ENCODE data around the gene AHCTF1. TPM values are rescaled to one million over a fixed set of nuclear protein-coding genes. Genes with fewer than 3 reads are reported as not detected.

Gene AHCTF1
- total RNA-seq: 10 to 100 TPM; 36.9 to 41.9 TPM
- 28.4 TPM for polyA plus RNA-seq (2013, experiment 1 of 2)
- polyA plus RNA-seq (2013, experiment 2 of 2): 35.5 TPM
- long read RNA-seq, experiment 1, partial matches to known transcripts: 19 of 23 reads
- long read RNA-seq, experiment 1, other reads (novel, unspliced or antisense): 4 of 23 reads
- long read RNA-seq, experiment 2, full-length matches to known transcripts: 17 of 47 reads
- long read RNA-seq, experiment 2, partial matches to known transcripts: 20 of 47 reads
- long read RNA-seq, experiment 2, other reads (novel, unspliced or antisense): 10 of 47 reads
- long read RNA-seq, experiment 3, partial matches to known transcripts: 14 of 16 reads
- long read RNA-seq, experiment 3, other reads (novel, unspliced or antisense): 2 of 16 reads
- long read RNA-seq, experiment 4, partial matches to known transcripts: 3 of 3 reads
- long read RNA-seq, experiment 4, other reads (novel, unspliced or antisense): 0 of 3 reads

GRCh38 chr1:246931549-246932365 lies at the start of gene AHCTF1:
Gene AHCTF1 (minus strand): TSS chr1:246931948. CDS start chr1:246918370, 13,578 bp downstream.
- no peaks in the 10 kb centered on the region for H3K4me1 ChIP-seq (ENCODE audit: control insufficient read depth, insufficient read depth, low read length)
- TF ChIP-seq CTCF (conservative IDR thresholded peaks at IDR 0.05): no peak
- H3K9me3 ChIP-seq (ENCODE audit: control insufficient read depth, low read length): no peaks in the 10 kb centered on the region
- 0 to 1% methylated on average over 25 to 90 of the region's 90 CpGs for WGBS, 2 experiments (ENCODE audit: insufficient coverage in 1 of 2, insufficient read length in 1 of 2)
- Mint-ChIP-seq H3K27me3 (ENCODE audit: insufficient read depth) (no peaks in the 10 kb centered on the region), H3K4me1 (no peaks in the 10 kb centered on the region), H3K27ac (peak within 1 kb of the TSS; percentile 94), H3K9me3 (peaks cover 1% of the 10 kb centered on the region), H3K36me3 (ENCODE audit: low read depth) (peaks cover 23% of the 10 kb centered on the region), H3K4me3 (peak within 1 kb of the TSS; percentile 79)
- peak within 1 kb of the TSS; percentile 95 for H3K27ac ChIP-seq (ENCODE audit: low read depth, low read length)
- H3K4me3 ChIP-seq (ENCODE audit: low read length): peak within 1 kb of the TSS; percentile 88
- H3K36me3 ChIP-seq (ENCODE audit: control insufficient read depth, insufficient read depth, low read length): peaks cover 23% of the 10 kb centered on the region
- DNase-seq: peak; percentile 98
- H3K27me3 ChIP-seq (ENCODE audit: control insufficient read depth, insufficient read depth, low read length, poor library complexity, severe bottlenecking): no peaks in the 10 kb centered on the region
- H3K9ac ChIP-seq (ENCODE audit: extremely low read depth, low read length, poor library complexity, severe bottlenecking): peak within 1 kb of the TSS; percentile 77

- Histone ChIP-seq H3K36me3 (ENCODE audit: control insufficient read depth, insufficient read depth, low read length) (peaks cover 56% of the 10 kb centered on the region), H3K9me3 (ENCODE audit: control insufficient read depth, low read length) (peaks cover 94% of the 10 kb centered on the region), H3K4me1 (ENCODE audit: control insufficient read depth, insufficient read depth, low read length) (no peaks in the 10 kb centered on the region), H3K27me3 (ENCODE audit: control insufficient read depth, insufficient read depth, low read length, poor library complexity, severe bottlenecking) (no peaks in the 10 kb centered on the region), H3K9ac (ENCODE audit: extremely low read depth, low read length, poor library complexity, severe bottlenecking) (no peak overlapping the region), H3K27ac (ENCODE audit: low read depth, low read length) (no peak overlapping the region), H3K4me3 (ENCODE audit: low read length) (no peak overlapping the region)
- no peak for TF ChIP-seq CTCF (conservative IDR thresholded peaks at IDR 0.05)
- H3K4me3 Mint-ChIP-seq: no peak overlapping the region
- H3K27ac Mint-ChIP-seq: no peak overlapping the region
- 97 to 98% methylated on average over 6 of the region's 6 CpGs for WGBS, 2 experiments (ENCODE audit: insufficient coverage in 1 of 2, insufficient read length in 1 of 2)
- peaks cover 75% of the 10 kb centered on the region for H3K36me3 Mint-ChIP-seq (ENCODE audit: low read depth)
- no peak for DNase-seq
- no peaks in the 10 kb centered on the region for H3K27me3 Mint-ChIP-seq (ENCODE audit: insufficient read depth)
- peaks cover 72% of the 10 kb centered on the region for H3K9me3 Mint-ChIP-seq
- no peaks in the 10 kb centered on the region for H3K4me1 Mint-ChIP-seq
Observed at GRCh38 chr1:246978785-246979184, 47.0 kb upstream of the AHCTF1 start.

- H3K9me3 ChIP-seq (ENCODE audit: control insufficient read depth, low read length): peaks cover 94% of the 10 kb centered on the region
- no peaks in the 10 kb centered on the region for H3K27me3 ChIP-seq (ENCODE audit: control insufficient read depth, insufficient read depth, low read length, poor library complexity, severe bottlenecking)
- no peaks in the 10 kb centered on the region for H3K4me1 Mint-ChIP-seq
- H3K4me1 ChIP-seq (ENCODE audit: control insufficient read depth, insufficient read depth, low read length): no peaks in the 10 kb centered on the region
- peaks cover 53% of the 10 kb centered on the region for H3K36me3 ChIP-seq (ENCODE audit: control insufficient read depth, insufficient read depth, low read length)
- no peak overlapping the region for H3K9ac ChIP-seq (ENCODE audit: extremely low read depth, low read length, poor library complexity, severe bottlenecking)
- no peak overlapping the region for H3K4me3 Mint-ChIP-seq
- no peak overlapping the region for H3K4me3 ChIP-seq (ENCODE audit: low read length)
- no peak for DNase-seq
- no peak for TF ChIP-seq CTCF (conservative IDR thresholded peaks at IDR 0.05)
- no peaks in the 10 kb centered on the region for H3K27me3 Mint-ChIP-seq (ENCODE audit: insufficient read depth)
- H3K9me3 Mint-ChIP-seq: peaks cover 67% of the 10 kb centered on the region
- 93 to 100% methylated on average over 2 of the region's 2 CpGs for WGBS, 2 experiments (ENCODE audit: insufficient coverage in 1 of 2, insufficient read length in 1 of 2)
- no peak overlapping the region for H3K27ac ChIP-seq (ENCODE audit: low read depth, low read length)
- peaks cover 73% of the 10 kb centered on the region for H3K36me3 Mint-ChIP-seq (ENCODE audit: low read depth)
- no peak overlapping the region for H3K27ac Mint-ChIP-seq
Observed at GRCh38 chr1:246978281-246978680, 46.5 kb upstream of the AHCTF1 start.

All from endodermal cell (in vitro differentiated cells).